Trophoblast cell (in vitro differentiated cells and primary cell): ENCODE results near the gene IQCM.

Source experiments
- DNase-seq, 2 donors: peaks; one replicate each; pipeline ENCODE4 v3.0.0-alpha.2; 2016
- H2AFZ ChIP-seq: 2 replicates; pipeline ENCODE4 v1.6.1; 2013; ENCODE audit warnings: low read length, moderate library complexity, mild to moderate bottlenecking; ENCODE audit not compliant: insufficient read depth, poor library complexity
- H2AK5ac ChIP-seq: 2 replicates; pipeline ENCODE4 v1.6.1; 2013; ENCODE audit warnings: mild to moderate bottlenecking, low read length
- H2BK120ac ChIP-seq: 2 replicates; pipeline ENCODE4 v1.6.1; 2013; ENCODE audit warnings: low read length, mild to moderate bottlenecking, moderate library complexity; ENCODE audit not compliant: insufficient read depth, poor library complexity
- H2BK12ac ChIP-seq: 2 replicates; pipeline ENCODE4 v1.6.1; 2013; ENCODE audit warnings: mild to moderate bottlenecking, low read length, moderate library complexity
- H2BK5ac ChIP-seq: 2 replicates; pipeline ENCODE4 v1.6.1; 2013; ENCODE audit warnings: low read length, low read depth, moderate library complexity, mild to moderate bottlenecking; ENCODE audit not compliant: poor library complexity
- H3K14ac ChIP-seq: 2 replicates; pipeline ENCODE4 v1.6.1; 2013; ENCODE audit warnings: mild to moderate bottlenecking, low read length
- H3K18ac ChIP-seq: 2 replicates; pipeline ENCODE4 v1.6.1; 2013; ENCODE audit warnings: mild to moderate bottlenecking, low read length
- H3K23ac ChIP-seq: 2 replicates; pipeline ENCODE4 v1.6.1; 2013; ENCODE audit warnings: low read length
- H3K27ac ChIP-seq: 2 replicates; pipeline ENCODE4 v1.5.1; 2013; ENCODE audit warnings: low read depth, mild to moderate bottlenecking, inconsistent platforms, low read length, moderate library complexity
- H3K27me3 ChIP-seq: 2 replicates; pipeline ENCODE4 v1.6.1; 2013; ENCODE audit warnings: inconsistent platforms, mild to moderate bottlenecking, low read length, moderate library complexity; ENCODE audit not compliant: insufficient read depth
- H3K36me3 ChIP-seq, 2 experiments: 1 replicate in 1 of 2; 2 replicates in 1 of 2; pipeline ENCODE4 v1.6.1; 2013; ENCODE audit warnings: low read length in 2 of 2, mild to moderate bottlenecking in 2 of 2, moderate library complexity in 1 of 2; ENCODE audit not compliant: insufficient read depth in 2 of 2, control insufficient read depth in 1 of 2
- H3K4ac ChIP-seq: 2 replicates; pipeline ENCODE4 v1.6.1; 2013; ENCODE audit warnings: low read depth, mild to moderate bottlenecking, low read length, moderate library complexity
- H3K4me1 ChIP-seq, 2 experiments: 1 replicate in 1 of 2; 2 replicates in 1 of 2; pipeline ENCODE4 v1.6.1; 2013; ENCODE audit warnings: low read length in 2 of 2, mild to moderate bottlenecking in 2 of 2, moderate library complexity in 1 of 2; ENCODE audit not compliant: insufficient read depth in 2 of 2, control insufficient read depth in 1 of 2
- H3K4me2 ChIP-seq: 2 replicates; pipeline ENCODE4 v1.6.1; 2013; ENCODE audit warnings: inconsistent platforms, mild to moderate bottlenecking, low read length, moderate library complexity
- H3K4me3 ChIP-seq: 2 replicates; pipeline ENCODE4 v1.5.1; 2013; ENCODE audit warnings: mild to moderate bottlenecking, low read depth, low read length, inconsistent platforms
- H3K79me1 ChIP-seq: one replicate; pipeline ENCODE4 v1.6.1; 2013; ENCODE audit warnings: low read length
- H3K79me2 ChIP-seq: 2 replicates; pipeline ENCODE4 v1.6.1; 2013; ENCODE audit warnings: low read length, mild to moderate bottlenecking; ENCODE audit not compliant: control insufficient read depth, insufficient read depth, poor library complexity
- H3K9ac ChIP-seq: 2 replicates; pipeline ENCODE4 v1.6.1; 2013; ENCODE audit warnings: mild to moderate bottlenecking, low read length
- H3K9me3 ChIP-seq: 2 replicates; pipeline ENCODE4 v1.6.1; 2013; ENCODE audit warnings: low read depth, mild to moderate bottlenecking, control low read depth, inconsistent platforms, low read length; ENCODE audit not compliant: insufficient read depth
- H4K12ac ChIP-seq: 2 replicates; pipeline ENCODE4 v1.6.1; 2013; ENCODE audit warnings: low read depth, mild to moderate bottlenecking, low read length, moderate library complexity
- H4K8ac ChIP-seq: 2 replicates; pipeline ENCODE4 v1.6.1; 2013; ENCODE audit warnings: low read depth, mild to moderate bottlenecking, low read length, moderate library complexity
- H4K91ac ChIP-seq: one replicate; pipeline ENCODE4 v1.6.1; 2013; ENCODE audit warnings: low read depth, mild to moderate bottlenecking, low read length, moderate library complexity
- WGBS: extraction: QIAGEN DNeasy Blood & Tissue Kit; methylation state at CpG from one replicate; pipeline ENCODE4 v1.1.7; 2013; ENCODE audit warnings: missing lambda C conversion rate; ENCODE audit not compliant: insufficient read length, insufficient coverage; ENCODE audit errors: extremely low coverage; 5-methylcytosine and 5-hydroxymethylcytosine counted together

The IQCM gene

GRCh38 chr4:149751174-149751573 is 64.5 kb downstream of the IQCM start:
- H3K27ac ChIP-seq, result no peak overlapping the region

GRCh38 chr4:149749784-149750183 is 65.9 kb downstream of the IQCM start:
- Histone ChIP-seq H3K14ac (no peak overlapping the region), H3K9me3 (no peaks in the 10 kb centered on the region), H3K18ac (no peak overlapping the region), H3K4me1 (no peaks in the 10 kb centered on the region), H2BK120ac (no peak overlapping the region), H2AK5ac (no peak overlapping the region), H4K12ac (no peak overlapping the region), H3K27me3 (no peaks in the 10 kb centered on the region), H4K91ac (no peak overlapping the region), H3K36me3 (no peaks in the 10 kb centered on the region), H2AFZ (no peak overlapping the region), H3K79me1 (no peaks in the 10 kb centered on the region), H3K79me2 (no peaks in the 10 kb centered on the region), H3K4me3 (no peak overlapping the region), H3K9ac (no peak overlapping the region), H2BK12ac (no peak overlapping the region), H4K8ac (no peak overlapping the region), H3K4ac (no peak overlapping the region), H3K27ac (no peak overlapping the region), H3K23ac (no peak overlapping the region), H2BK5ac (no peak overlapping the region), H3K4me2 (no peak overlapping the region)
- no CpG with 5 or more reads among the region's 1 CpG for WGBS
- DNase-seq, result no peak

More at GRCh38 chr4:149751174-149751573, 64.5 kb downstream of the IQCM start:
- H3K18ac ChIP-seq, result no peak overlapping the region
- no peaks in the 10 kb centered on the region for H3K27me3 ChIP-seq
- no peak overlapping the region for H3K23ac ChIP-seq
- H3K14ac ChIP-seq, result no peak overlapping the region
- no peak overlapping the region for H3K4me3 ChIP-seq
- no peak overlapping the region for H2BK5ac ChIP-seq
- no peaks in the 10 kb centered on the region for H3K4me1 ChIP-seq
- H3K9me3 ChIP-seq, result no peaks in the 10 kb centered on the region
- no peaks in the 10 kb centered on the region for H3K79me1 ChIP-seq
- WGBS, result no CpG with 5 or more reads among the region's 4 CpGs
- no peak overlapping the region for H2BK12ac ChIP-seq
- H3K9ac ChIP-seq, result no peak overlapping the region
- H2AK5ac ChIP-seq, result no peak overlapping the region
- H4K8ac ChIP-seq, result no peak overlapping the region
- no peaks in the 10 kb centered on the region for H3K79me2 ChIP-seq
- no peak overlapping the region for H4K12ac ChIP-seq
- H2AFZ ChIP-seq, result no peak overlapping the region
- no peak overlapping the region for H2BK120ac ChIP-seq
- no peak overlapping the region for H3K4ac ChIP-seq
- H3K36me3 ChIP-seq, result no peaks in the 10 kb centered on the region
- DNase-seq, result no peak
- H4K91ac ChIP-seq, result no peak overlapping the region
- H3K4me2 ChIP-seq, result no peak overlapping the region

GRCh38 chr4:149747646-149748045 is 68.0 kb downstream of the IQCM start:
- H2AFZ ChIP-seq, result no peak overlapping the region
- no peak overlapping the region for H3K9ac ChIP-seq
- H3K4me2 ChIP-seq, result no peak overlapping the region
- H3K18ac ChIP-seq, result no peak overlapping the region
- no peak overlapping the region for H2BK12ac ChIP-seq
- no peaks in the 10 kb centered on the region for H3K4me1 ChIP-seq
- no peak overlapping the region for H3K4me3 ChIP-seq
- no peaks in the 10 kb centered on the region for H3K79me2 ChIP-seq
- H3K23ac ChIP-seq, result no peak overlapping the region
- H2BK120ac ChIP-seq, result no peak overlapping the region
- no peak overlapping the region for H2AK5ac ChIP-seq
- H3K14ac ChIP-seq, result no peak overlapping the region
- H2BK5ac ChIP-seq, result no peak overlapping the region
- H3K27ac ChIP-seq, result no peak overlapping the region
- H4K91ac ChIP-seq, result no peak overlapping the region
- H3K9me3 ChIP-seq, result no peaks in the 10 kb centered on the region
- no peak overlapping the region for H3K4ac ChIP-seq
- H4K8ac ChIP-seq, result no peak overlapping the region
- H3K27me3 ChIP-seq, result no peaks in the 10 kb centered on the region
- H3K79me1 ChIP-seq, result no peaks in the 10 kb centered on the region
- no peak for DNase-seq
- no peaks in the 10 kb centered on the region for H3K36me3 ChIP-seq
- WGBS, result no CpG with 5 or more reads among the region's 2 CpGs
- no peak overlapping the region for H4K12ac ChIP-seq

GRCh38 chr4:149746276-149746675 is 69.4 kb downstream of the IQCM start:
- WGBS, result no CpG with 5 or more reads among the region's 1 CpG
- no peak overlapping the region for H3K9ac ChIP-seq

More at GRCh38 chr4:149746276-149746675, 69.4 kb downstream of the IQCM start:
- no peaks in the 10 kb centered on the region for H3K36me3 ChIP-seq
- H3K9me3 ChIP-seq, result no peaks in the 10 kb centered on the region
- no peak overlapping the region for H4K91ac ChIP-seq
- H3K79me2 ChIP-seq, result no peaks in the 10 kb centered on the region
- no peak overlapping the region for H3K27ac ChIP-seq
- H3K18ac ChIP-seq, result no peak overlapping the region
- no peak overlapping the region for H2BK120ac ChIP-seq
- H3K4me1 ChIP-seq, result no peaks in the 10 kb centered on the region
- no peak overlapping the region for H4K12ac ChIP-seq
- no peak overlapping the region for H3K4me3 ChIP-seq
- H3K4ac ChIP-seq, result no peak overlapping the region
- H4K8ac ChIP-seq, result no peak overlapping the region
- H2BK12ac ChIP-seq, result no peak overlapping the region
- no peak overlapping the region for H3K23ac ChIP-seq
- H3K79me1 ChIP-seq, result no peaks in the 10 kb centered on the region
- H3K27me3 ChIP-seq, result no peaks in the 10 kb centered on the region
- H3K14ac ChIP-seq, result no peak overlapping the region
- no peak overlapping the region for H2BK5ac ChIP-seq
- no peak overlapping the region for H3K4me2 ChIP-seq
- H2AK5ac ChIP-seq, result no peak overlapping the region
- H2AFZ ChIP-seq, result no peak overlapping the region
- peak in 1 of 2 donors; percentile 19 for DNase-seq
